Stimulated activated CD8-positive, alpha-beta memory T cell treated with anti-CD3 and anti-CD28 coated beads, Interleukin-7, amount 100 ng/mL, for 1 hour (primary cell): Measurements from ENCODE around the gene NLRP6.
"Not testable (repeated sequence)": the region's sequence is repeated elsewhere in the genome, so short reads cannot be mapped to it uniquely, and the experiment has no call there.

Experiments
- DNase-seq, 2 donors: peaks; one replicate each; pipeline ENCODE4 v3.0.0-alpha.2; 2020; ENCODE audit warnings: low read depth in 2 of 2

Gene NLRP6

DNA sequence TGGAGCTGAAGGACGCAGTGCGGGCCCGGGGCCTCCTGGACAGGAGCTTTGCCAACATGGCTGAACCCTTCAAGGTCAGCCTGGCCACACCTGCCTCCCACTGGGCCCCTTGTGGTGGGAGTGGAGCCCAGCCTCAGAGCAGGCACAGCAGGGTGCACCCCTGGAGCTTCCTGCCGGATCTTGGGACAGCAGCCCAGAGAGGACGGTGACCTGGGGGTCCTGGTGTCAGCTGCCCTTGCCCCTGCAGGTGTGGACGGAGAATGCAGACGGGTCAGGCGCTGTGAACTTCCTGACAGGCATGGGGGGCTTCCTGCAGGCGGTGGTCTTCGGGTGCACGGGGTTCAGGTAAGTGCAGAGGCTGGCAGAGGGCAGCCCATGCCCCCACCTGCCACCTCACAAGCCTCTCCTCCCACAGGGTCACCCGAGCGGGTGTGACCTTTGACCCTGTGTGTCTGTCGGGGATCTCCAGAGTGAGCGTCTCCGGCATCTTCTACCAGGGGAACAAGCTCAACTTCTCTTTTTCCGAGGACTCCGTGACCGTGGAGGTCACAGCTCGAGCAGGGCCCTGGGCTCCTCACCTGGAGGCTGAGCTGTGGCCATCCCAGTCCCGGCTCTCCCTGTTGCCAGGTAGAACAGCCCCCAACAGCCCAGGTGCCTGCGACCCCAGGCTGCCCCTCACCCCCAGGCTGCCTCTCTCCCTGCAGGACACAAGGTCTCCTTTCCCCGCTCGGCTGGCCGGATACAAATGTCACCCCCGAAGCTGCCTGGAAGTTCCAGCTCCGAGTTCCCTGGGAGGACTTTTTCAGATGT is 15.8 kb downstream of the NLRP6 start:
- no peak for DNase-seq

DNA sequence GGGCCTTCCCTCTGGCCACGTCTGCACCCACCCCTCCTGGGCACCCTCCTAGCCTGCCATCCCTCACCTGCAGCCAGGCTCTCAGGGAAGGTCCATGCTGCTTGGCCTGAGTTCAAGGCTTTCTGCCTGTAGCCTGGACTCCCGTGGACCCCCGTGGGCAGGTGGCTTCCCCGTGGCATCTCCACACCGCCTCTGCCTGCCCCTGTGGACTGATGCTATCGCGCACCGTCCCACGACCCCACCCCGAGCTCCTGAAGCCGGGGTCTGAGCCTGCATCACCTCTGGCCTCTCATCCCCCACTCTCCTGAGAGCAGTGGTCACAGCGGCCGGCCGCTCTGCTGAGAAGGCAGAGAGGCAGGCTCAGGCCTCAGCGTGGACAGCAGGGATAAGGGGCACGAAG is 16.6 kb downstream of the NLRP6 start:
- DNase-seq: no peak

DNA sequence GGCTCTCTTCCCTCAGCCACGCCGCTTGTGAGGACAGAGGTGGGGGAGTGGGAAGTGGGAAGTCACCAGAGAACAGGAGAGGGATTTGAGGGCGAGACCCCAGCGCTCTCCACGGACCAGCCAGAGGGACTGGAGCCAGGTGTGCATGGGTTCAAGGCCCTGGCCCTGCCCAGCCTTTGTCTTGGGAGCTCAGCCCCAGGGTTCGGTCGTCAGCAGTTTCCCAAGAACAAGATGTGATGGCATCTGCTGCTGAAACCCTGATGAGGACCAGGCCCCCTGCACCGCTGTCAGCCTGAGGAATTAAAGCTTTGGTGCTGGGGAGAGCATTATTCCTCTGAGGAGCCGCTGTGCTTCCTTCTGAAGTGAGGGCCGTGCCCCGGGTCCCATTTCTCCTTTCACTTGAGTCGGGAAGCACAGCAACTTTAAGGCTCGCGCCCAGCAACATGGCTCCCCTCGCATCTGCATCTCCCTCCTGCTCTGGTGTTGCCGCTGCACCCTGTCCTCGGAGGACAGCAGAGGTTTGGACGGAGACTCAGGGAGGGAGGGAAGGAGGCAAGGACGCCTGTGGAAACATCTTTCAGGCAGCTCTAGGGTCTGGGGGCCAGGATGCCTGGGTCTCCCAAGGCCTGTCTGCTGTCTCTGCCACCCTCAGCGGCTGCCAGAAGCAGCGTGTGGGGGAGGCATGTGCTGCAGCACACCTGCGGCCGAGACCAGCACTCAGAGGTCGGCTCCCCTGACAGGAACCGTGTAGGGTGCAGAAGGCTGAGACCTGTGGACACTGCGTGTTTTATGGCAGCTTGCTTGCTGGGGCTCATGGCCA is 17.4 kb downstream of the NLRP6 start:
- DNase-seq: no peak

DNA sequence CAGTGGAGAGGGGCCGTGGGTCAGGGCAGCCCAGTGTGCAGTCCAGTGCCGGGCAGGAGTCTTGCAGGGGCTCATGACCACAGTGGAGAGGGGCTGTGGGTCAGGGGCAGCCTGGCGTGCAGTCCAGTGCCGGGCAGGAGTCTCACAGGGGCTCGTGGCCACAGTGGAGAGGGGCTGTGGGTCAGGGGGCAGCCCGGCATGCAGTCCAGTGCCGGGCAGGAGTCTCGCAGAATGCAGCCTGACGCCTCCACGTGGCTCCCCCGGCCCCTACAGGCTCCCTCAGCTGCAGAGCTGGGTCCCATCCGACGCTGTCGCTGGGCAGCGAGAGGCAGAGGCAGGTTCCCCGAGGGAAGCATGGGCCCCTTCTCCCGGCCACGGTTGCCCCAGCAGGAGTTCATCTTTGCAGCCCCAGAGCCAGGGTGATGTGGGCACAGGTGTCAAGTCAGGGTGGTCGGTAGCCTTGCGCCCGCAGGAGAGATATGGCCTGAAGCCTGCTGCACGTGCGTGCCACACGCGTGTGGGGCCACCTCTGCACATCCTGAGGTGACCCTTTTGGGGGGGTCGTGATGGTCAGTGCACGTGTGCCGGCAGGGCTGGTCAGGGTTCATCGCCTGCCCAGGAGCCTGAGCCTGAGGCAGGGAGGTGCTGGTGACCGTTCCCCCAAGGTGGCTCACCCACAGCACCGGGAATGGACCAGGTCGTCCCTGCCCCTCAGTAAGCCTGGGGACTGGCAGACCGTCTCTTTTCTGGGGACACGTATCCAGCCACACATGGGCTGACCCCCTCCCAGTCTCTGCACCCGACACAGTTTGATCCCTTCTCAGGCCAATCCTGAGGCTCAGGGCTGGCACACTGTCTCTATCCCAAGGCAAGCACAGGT is 18.2 kb downstream of the NLRP6 start:
- DNase-seq: no peak

DNA sequence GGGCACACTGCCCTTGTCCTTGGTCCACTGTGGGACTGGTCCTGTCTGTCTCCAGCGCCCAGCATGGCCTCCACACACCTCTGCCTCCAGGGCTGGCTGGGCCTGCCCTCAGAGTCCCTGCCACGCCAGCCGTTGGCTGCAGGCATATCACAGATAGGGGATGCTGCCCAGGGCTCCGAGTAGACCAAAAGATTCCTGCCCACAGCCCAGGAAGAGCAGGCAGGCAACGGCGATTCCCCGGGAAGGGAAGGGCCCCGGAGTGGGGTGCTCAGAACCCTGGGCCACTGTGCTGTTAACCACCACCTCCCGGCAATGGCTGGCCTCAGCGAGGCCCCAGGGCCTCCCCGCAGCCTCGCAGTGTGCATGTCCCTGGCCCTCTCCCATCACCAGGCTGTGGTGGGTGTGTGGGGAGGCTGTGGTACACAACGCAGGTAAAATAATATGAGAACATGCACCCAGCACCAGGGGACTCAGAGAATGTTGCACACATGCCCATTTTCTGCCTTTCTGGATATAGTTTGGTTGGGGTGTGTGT is 18.9 kb downstream of the NLRP6 start:
- DNase-seq: no peak

DNA sequence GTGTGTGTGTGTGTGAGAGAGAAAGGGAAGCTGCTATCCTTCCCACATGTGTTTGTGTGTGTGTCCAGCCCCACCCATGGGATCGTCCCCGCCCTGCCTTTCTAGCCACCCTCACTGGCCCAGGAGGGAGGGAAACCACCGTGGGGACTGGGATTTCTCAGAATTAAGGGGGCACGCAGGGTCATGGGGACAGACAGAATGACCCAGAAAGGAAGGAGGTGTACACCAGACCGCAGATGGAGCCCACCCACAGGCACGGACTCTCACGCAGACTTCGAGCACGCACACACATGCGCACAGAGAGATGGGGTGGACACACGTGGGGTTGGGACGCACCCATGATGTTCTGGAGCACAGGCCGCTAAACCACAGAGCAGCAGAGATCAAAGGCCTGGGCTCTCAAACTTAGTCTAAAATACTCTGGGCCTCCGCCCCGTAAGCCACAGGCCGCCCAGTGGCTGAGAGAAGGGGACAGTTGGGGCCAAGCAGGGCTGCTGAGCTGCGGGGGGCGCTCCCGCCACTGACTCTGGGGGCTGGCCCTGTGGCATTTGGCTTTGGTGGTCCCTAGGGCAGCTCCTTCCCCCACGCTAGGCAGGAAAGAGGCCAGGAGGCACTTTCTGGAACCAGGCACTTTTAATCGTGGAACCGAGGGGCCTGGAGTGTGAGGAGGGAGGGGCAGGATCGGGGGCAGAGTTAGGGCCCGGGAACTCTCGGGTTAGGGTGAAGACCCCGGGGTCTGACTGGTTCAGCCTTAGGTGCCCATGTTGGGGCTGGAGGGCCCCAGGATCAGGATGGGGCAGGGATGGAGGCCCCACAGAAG is 19.6 kb downstream of the NLRP6 start:
- no peak for DNase-seq

DNA sequence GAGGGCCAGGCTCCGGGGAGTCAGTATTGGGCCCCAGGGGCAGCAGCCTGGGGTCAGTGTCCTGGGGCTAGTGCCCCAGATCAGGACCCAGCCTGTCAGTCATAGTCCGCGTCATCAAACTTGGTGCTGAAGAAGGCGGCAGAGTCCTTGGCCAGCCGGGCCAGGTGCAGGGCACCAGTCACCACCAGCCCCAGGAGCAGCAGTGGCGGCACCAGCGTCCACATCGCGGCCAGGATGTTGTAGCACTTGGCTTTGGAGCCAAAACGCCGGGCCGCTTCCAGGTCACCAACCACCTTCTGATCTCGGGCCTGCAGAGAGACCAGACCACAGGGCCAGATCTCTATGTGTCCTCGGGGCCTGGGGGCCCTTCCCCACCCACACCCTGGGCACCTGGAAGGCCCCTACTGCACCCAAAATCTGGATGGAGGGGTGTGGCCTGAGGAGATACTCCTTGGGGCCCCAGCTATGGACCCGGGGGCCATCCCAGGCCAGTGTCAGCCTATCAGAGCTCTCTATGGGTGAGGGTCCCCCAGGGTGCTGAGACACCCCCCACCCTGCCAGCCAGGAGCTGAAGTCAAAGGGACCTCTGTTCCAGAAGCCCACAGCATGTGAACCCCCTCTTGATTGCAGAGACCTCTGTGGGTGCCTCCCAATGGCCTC is 20.3 kb downstream of the NLRP6 start:
- no peak for DNase-seq

DNA sequence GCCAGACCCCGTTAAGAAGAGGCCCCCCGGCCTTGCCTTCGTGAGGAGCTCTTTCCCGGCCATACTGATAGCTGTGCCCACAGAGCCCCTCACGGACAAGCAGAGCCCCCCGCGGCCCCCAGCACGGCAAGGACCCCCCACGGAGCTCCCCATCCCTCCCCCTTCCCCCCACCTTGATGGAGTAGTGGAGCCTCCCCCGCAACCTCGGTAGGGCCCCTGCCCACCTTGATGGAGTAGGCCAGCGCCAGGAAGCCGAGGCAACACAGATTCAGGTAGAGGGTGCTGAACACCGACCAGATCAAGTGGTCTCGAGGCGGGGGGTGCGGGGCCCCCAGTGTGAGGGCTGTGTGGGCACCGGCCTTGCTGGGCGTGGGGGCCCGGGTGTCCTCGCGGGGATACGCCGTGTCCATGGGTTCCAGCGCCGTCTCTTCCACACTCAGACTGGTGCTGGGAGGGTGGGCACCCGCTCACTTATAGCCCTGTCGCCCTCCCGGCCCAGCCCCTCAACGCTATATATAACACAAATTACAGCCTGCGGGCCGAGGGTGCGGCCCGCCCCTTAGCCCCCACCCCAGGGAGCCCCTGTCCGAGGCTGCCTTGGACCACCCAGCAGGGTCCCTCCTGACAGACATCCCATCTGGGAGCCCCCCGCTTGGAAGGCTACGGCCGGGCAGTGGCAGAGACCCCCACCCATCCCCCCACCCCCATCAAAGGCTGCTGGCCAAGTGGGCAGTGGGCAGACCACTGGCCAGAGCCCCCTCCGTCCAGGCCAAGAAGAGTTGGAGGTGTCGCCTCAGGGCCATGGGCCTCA is 21.1 kb downstream of the NLRP6 start, which contains the start of gene IFITM5:
Gene IFITM5 (minus strand): TSS at position 446 of the 811 bp plus-strand sequence. CDS start 36 bp downstream, at position 410.
- no peak for DNase-seq

DNA sequence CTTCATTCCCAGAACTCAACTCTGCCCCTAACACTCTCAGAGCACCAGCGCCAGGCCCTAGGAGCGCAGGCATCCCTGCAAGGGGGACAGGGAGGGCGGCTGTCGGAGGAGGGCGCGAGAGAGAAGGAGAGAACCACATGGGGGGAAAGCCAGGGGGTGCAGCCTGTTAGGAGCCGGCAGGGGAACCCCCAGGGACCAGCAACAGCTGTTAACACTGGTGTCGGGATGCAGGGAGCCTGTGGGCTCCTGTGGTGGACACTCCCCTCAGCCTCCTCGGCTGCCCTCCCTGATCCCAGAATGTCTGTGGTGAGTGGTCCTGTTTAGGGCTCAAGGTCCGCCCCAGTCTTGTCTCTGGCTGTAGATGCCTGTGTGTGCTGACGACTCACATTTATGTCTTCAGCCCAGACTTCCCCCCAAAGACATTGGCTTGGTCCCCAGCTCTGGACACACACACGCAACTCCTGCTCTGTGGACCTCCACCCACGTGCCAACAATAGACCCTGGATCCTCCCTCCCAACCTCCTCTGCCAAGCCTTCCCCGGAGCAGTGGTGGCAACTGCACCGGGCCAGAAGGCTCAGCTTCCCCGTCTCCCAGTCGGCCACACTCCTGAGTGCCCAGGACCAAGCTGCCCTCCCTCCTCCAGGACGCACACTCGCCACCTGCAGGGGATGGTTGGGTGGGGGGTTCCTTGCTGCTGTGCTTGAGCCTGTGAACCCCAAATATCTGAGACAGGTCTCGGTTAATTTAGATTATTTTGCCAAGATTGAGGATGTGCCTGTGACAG is 21.9 kb downstream of the NLRP6 start:
- DNase-seq: no peak

DNA sequence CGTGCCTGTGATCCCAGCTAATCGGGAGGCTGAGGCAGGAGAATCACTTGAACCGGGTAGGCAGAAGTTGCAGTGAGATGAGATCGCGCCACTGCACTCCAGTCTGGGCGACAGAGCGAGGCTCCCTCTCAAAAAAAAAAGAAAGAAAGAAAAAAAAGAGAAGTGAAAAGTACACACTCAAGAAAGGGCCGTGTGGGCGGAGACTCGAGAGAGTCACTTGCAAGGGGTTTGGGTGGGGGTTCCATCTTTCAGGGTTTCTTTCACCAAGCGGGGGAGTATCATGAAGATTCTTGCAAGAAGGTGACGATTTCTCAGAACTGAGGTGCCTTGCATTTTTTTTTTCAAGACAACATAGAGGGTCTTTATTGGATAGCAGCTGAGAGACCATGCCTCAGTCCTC is 25.2 kb downstream of the NLRP6 start:
- no peak for DNase-seq

DNA sequence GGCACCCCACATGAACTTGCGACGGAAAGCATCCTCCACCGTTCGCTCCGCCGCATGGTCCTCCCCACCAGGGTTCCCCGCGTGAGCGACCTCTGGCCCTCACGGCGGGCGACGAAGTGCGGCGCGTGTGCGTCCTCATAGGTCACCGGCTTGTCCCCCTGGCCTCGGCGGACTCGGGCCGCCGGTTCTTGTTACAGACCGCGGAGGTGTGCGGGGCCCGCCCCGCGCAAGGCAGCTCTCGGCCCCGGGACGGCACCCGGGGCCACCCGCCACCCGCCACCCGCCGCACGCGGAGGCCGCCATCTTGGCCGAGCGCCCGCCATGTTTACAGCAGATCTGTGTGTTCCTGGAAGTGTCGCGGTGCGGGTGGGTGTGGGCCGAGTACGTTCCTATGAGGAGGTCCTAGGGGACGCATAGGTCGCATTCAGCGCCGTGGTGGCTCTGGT is 25.9 kb downstream of the NLRP6 start:
- DNase-seq: no peak

DNA sequence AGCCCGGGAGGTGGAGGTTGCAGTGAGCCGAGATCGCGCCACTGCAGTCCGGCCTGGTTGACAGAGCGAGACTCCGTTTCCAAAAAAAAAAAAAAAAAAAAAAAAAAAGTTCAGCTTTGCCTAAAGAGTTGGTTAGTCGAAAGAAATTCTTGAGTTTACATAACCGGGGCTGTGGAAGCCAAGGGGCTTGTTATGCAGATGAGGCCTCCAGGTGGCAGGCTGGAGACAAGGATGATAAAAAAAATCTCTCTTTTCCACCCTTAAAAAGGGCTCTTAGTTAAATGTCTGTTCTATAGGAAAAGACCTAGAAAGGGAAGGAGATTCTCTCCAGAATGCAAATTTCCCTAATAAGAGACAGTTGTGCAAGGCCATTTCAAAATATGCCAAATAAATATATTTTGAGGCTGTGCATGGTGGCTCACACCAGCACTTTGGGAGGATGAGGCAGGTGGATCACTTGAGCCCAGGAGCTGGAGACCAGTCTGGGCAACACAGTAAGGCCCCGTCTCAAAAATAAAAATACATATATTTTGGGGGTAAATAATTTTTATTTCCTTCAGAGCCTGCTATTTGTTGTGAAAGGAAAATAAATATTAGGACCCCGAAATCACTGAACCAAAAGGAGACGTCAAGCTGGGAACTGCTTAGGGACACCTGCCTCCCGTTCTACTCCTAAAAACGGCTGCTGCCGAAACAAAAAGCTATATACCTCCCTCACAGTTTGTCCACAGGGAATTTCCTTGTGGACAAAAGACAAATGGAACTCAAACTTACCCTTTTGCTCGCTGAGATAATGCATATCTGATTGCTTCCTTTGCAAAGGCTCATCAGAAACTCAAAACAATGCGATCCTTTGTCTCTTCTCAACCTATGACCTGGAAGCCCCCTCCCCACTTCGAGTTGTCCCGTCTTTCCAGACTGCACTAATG is 27.0 kb downstream of the NLRP6 start:
- DNase-seq: no peak

DNA sequence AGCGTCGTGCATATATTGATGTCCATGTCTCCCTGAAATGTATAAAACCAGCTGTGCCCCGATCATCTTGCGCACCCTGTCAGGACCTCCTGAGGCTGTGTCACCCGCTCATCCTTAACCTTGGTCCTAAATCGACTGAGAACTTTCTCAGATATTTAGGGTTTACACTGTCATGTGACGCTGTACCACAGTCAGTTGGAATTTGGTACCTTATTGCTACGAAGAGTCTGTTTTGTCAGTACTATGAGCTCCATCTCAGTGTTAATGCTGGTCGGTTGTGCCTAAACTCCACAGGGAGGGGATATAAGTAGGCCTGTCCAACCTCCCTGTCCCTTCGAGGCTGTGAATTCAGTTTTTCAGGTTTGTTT is 27.6 kb downstream of the NLRP6 start:
- no peak for DNase-seq

DNA sequence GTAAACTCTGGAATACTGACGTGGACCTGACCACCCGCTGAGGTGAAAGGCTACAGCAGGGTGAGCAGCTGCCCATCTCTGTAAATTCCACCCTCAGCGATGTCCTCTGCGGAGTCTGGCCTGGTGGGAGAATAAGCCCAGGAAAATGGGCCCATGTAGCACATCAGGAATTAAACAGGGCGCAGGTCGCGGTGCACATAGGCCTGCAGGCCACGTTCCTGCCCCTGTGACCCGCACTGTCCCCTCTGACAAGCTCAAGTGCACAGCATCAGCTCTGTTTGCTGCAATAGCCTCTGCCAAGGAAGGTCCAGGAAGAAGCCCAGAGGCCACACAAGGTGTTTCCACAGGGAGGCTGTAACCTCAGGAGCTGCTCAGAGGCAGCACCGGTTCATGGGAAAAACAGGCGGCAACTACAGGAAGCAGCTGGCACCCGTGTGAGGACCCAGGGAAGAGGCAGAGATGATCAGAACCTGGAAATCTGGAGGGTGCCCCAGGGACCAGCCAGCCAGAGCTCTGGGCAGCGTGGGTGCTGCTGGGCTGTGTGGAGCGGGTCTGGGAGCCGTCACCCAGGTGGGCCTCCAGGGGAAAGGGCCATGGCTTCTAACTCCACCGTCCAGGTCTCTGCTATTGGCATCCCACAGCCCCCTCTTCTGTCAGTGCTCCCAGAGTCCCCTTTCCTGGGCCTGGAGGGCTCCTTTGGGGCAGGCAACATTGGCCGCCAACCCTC is 28.6 kb downstream of the NLRP6 start:
- no peak for DNase-seq

DNA sequence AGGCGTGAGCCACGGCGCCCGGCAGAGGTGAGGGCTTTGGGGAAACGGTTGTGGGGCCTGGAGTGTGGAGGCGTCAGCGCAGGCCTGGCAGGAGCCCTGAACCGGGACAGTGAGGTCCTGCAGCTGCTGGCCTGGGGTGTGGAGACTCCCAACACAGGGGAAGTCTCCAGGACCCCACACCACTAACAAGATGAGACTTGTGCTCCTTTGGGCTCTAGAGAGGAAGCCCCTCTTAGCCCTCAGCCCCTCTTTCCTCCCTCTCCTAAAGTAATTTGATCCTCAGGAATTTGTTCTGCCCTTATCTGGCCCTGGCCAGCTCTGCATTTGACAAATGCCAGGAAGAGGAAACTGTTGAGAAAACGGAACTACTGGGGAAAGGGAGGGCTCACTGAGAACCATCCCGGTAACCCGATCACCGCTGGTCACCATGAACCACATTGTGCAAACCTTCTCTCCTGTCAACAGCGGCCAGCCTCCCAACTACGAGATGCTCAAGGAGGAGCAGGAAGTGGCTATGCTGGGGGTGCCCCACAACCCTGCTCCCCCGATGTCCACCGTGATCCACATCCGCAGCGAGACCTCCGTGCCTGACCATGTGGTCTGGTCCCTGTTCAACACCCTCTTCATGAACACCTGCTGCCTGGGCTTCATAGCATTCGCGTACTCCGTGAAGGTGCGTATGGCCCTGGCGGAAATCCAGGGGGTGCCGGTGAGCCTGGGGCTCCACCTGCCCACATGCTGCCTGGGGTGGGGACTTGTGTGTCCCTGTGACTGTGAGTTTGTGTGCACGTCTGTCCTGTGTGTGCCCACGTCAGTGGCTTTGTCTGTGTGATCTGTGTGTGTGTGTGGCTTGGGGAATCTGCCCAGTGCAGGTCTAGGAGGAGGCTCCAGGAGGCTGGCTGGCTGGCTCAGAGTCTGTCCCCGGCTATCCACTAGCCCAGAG is 29.8 kb downstream of the NLRP6 start, which contains the start of gene IFITM2:
Gene IFITM2 (plus strand): TSS at position 51 of the 943 bp plus-strand sequence. CDS start 377 bp downstream, at position 428.
- DNase-seq: not testable (repeated sequence)
